SK-N-MC (cell line): ENCODE measurements around the gene RPS6KL1.
A peak's percentile ranks its signal among the peaks of the same experiment; 100 is the strongest.

Source experiments
- DNase-seq: peaks from one replicate; pipeline ENCODE4 v3.0.0-alpha.2; 2011; ENCODE audit warnings: low read depth, low spot score
- H3K27ac ChIP-seq: fragments of 200-600 bp; sonication (generic); 2 replicates; pipeline ENCODE4 v1.5.1; 2016; ENCODE audit warnings: mixed run types
- H3K36me3 ChIP-seq: fragments of 200-600 bp; sonication (generic); 2 replicates; pipeline ENCODE4 v1.6.1; 2017; ENCODE audit warnings: antibody characterized with exemption, low read length, mixed read lengths; ENCODE audit not compliant: insufficient read depth
- H3K4me3 ChIP-seq: fragments of 200-600 bp; sonication (generic); 2 replicates; pipeline ENCODE4 v1.5.1; 2016
- H3K9ac ChIP-seq: fragments of 200-600 bp; sonication (generic); 2 replicates; pipeline ENCODE4 v1.8.0; 2017; ENCODE audit warnings: mixed run types, mixed read lengths; ENCODE audit not compliant: insufficient read length
- H3K9me3 ChIP-seq: fragments of 200-600 bp; sonication (generic); 2 replicates; pipeline ENCODE4 v1.6.1; 2017; ENCODE audit warnings: low read depth, mild to moderate bottlenecking, antibody characterized with exemption, low read length, moderate library complexity, mixed read lengths
- EZH2 ChIP-seq: fragments of 200-600 bp; sonication (generic); IDR thresholded peaks from one replicate; pipeline ENCODE4 v1.6.1; 2017; ENCODE audit warnings: antibody characterized with exemption
- FOXP2 ChIP-seq: optimal IDR thresholded peaks from 2 replicates; pipeline ENCODE3; 2011; ENCODE audit warnings: mild to moderate bottlenecking, moderate library complexity; ENCODE audit not compliant: insufficient read depth; ENCODE audit errors: extremely low read length, control extremely low read depth
- POLR2AphosphoS5 ChIP-seq: IDR thresholded peaks from 2 replicates; pipeline ENCODE4 v1.6.1; 2012; ENCODE audit warnings: mild to moderate bottlenecking, low read depth, low read length, borderline replicate concordance

Gene RPS6KL1

DNA sequence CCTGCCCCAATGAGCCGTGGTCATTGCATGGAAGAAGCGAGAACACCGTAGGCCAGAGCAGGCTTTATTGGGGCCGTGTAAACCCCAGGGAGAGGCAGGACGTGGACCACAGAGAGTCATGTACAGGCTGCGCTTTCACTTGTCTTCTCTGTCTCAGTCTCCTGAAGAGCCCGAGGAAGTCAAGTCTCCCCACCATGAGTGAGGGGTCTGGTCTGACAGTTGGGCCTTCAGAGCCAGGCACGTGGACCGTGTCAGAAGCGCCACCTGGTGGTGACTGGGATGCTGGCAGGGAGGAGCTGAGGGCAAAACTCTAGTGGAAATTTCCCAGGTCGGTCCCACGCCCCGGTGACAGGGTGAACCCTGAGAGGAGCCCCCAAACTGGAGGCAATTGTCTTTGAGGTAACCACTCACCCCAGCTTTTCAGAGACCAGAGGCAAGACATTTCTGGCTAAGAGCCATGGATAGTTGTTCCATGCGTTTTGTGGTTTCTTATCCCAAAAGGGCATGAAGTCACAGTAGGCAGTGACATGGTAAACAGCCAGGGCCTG, 17.4 kb downstream of the RPS6KL1 start:
- no peak overlapping the region for H3K4me3 ChIP-seq
- H3K36me3 ChIP-seq = peaks cover 35% of the 10 kb centered on the region
- no peaks in the 10 kb centered on the region for H3K9me3 ChIP-seq
- DNase-seq = no peak
- TF ChIP-seq EZH2 (no peak), FOXP2 (no peak), POLR2AphosphoS5 (peak; percentile 45; the same call in 1 of the 2 replicates)
- no peak overlapping the region for H3K27ac ChIP-seq
- no peak overlapping the region for H3K9ac ChIP-seq

DNA sequence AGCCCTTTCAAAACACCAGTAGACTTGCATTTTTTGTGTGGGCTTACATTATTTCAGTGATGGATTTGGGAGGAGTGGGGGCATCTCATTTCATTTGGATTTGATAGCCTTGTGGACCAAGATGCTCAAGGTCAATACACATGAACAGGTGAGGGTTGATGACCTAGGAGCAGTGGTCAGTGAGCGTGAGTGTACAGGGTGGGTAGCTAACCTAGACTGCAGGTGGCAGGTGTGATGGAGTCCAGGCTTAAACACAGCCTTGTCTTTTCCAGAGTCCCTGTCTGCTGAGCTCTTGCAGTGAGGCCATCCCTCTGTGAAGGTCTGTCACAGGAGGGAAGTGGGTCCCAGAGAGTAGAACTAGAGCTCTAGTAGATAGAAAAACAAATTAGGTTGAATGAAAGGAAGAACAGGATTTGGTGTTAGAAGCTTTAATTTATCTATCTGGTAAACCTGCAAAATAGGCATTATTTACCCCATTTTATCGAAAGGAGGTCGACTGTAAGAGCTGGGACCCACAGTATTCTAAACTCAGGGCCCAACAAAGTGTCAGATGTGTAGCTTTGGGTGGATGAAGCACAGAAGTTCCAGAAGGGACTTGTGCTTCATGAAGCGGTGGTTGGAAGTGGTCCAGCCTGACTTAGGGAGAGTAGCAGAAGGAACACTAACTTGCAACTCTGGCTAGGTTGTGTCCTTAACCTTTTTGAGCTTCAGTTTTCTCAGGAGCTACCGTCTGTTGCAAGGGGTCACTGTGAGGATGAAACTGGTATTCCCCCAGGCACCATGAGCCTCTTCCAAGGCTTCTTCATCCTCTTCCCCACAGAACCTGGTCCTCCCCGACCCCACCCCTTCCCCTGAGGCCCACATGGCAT, 18.2 kb downstream of the RPS6KL1 start:
- Histone ChIP-seq H3K27ac (peak overlapping the region; percentile 17; the same call in 1 of the 2 replicates), H3K36me3 (peaks cover 43% of the 10 kb centered on the region), H3K4me3 (no peak overlapping the region), H3K9me3 (no peaks in the 10 kb centered on the region), H3K9ac (no peak overlapping the region)
- no peak for DNase-seq
- TF ChIP-seq EZH2 = no peak
- TF ChIP-seq POLR2AphosphoS5 = no peak
- TF ChIP-seq FOXP2 = no peak

DNA sequence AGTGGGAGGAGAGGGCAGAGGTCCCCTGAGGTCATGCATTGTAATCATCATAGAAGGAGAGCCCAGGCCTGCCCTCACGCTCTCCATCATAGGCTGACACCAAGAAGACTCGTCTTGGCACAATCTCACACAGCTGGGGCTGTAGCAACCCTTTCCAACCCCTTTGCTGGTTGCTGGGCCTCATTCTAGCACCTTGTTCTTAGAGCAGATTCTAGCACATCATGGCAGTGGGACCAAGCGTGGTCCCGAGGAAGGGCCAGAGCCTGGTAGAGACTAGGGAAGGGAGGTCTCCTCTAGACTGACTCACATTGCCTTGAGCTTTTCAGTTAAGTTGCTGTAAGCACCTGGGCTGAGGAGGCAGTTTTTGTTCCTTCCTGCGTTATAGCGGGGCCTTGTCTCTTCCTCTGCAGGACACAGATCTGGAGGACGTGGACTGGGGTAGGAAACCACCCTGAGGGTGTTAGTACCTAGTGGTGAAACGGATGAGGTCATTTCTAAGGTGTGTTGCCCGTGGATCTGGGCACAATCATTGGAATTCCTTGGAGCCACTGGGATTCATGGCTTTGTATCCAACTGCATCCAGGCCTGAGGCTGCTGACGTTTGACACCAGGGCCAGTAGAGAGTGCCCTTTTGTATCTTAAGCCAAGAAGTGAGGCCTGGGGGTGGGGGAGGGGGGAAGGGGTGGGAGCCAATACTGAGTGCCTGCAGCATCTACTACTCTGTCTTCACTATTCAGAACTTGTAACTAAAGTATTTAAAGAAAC, 19.9 kb downstream of the RPS6KL1 start:
- H3K9me3 ChIP-seq = no peaks in the 10 kb centered on the region
- no peak for TF ChIP-seq EZH2
- H3K27ac ChIP-seq = no peak overlapping the region
- no peak overlapping the region for H3K4me3 ChIP-seq
- no peak for DNase-seq
- H3K9ac ChIP-seq = no peak overlapping the region
- H3K36me3 ChIP-seq = peaks cover 61% of the 10 kb centered on the region

DNA sequence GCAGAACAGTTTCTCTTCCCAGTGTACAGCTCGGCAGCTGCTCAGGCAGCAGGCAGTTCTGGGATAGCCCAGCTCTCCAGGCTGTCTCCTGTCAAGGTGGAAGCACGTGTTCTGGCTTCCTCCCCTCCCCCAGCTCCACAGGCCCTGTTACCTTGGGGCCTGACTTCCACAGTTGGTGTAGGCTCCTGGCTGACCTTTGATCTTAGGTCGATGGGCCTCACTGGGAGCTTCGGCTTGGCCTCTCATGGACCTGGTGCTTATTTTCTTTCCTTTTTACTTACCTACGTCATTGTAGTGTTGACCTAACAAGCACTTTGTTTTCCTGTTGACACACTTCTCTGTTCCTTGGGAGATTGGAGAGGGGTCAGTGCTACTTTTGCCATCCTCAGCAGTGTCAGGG, 24.4 kb downstream of the RPS6KL1 start:
- H3K36me3 ChIP-seq = peaks cover 94% of the 10 kb centered on the region
- TF ChIP-seq FOXP2 = no peak
- no peak for DNase-seq
- no peak overlapping the region for H3K4me3 ChIP-seq
- H3K9me3 ChIP-seq = no peaks in the 10 kb centered on the region
- no peak overlapping the region for H3K9ac ChIP-seq
- no peak overlapping the region for H3K27ac ChIP-seq

DNA sequence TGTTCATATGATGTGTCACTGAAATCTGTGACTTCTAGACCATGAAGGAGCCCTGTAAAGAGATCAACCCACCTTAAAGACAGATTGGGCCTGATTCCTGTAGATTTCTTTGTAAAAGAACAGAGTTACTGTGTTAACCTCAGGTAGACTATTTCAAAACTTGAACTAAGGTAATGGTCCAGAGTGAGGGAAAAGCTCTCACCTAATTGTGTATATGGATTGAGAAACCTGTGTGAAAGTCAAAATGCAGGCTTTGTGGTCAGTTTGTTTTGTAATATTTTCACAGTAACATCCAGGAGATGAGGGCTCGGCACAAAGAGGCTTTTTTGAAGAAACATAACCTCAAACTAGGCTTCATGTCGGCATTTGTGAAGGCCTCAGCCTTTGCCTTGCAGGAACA, 25.0 kb downstream of the RPS6KL1 start:
- H3K27ac ChIP-seq = no peak overlapping the region

DNA sequence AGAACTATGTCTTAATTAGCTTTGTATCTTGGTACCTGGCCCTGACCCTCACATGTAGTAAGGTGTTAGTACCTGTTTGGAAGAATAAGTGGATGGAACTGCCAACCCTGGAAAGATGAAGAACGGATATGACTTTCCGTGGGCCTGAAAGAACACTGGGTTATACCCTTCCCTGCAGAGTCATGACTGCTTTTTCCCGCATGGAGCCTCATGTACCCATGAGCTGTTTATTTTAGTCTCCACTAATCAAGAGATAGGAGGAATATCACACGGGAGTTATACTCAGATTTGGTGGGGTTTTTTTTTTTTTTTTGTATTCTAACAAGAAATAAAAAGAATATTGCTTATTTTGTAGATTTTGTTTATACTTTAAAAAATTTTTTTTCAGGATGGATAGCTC, 25.4 kb downstream of the RPS6KL1 start:
- Histone ChIP-seq H3K36me3 (peaks cover 97% of the 10 kb centered on the region), H3K27ac (no peak overlapping the region)

More for the DNA sequence above, 25.0 kb downstream of the RPS6KL1 start:
- TF ChIP-seq FOXP2 (no peak), EZH2 (no peak), POLR2AphosphoS5 (no peak)
- Histone ChIP-seq H3K9me3 (no peaks in the 10 kb centered on the region), H3K9ac (no peak overlapping the region), H3K36me3 (peaks cover 97% of the 10 kb centered on the region), H3K4me3 (no peak overlapping the region)
- DNase-seq = no peak

DNA sequence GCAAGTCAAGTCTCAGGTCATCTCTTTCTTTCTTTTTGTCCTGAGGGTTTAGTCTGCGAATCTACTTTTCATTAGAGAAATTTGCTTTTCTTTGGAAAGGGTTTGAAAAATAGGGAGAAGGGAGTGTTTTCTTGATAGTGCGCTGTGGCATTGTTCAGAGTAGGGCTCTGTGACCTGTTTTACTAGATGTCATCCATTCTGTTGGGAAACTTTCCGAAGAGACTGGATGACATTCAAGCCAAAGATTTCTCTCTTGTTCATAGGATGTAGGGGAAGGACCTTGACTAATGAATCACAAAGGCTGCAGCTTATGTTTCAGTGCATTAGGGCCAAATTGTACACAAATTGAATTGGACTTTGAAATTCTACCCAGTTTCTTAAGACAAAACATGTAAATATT, 26.7 kb downstream of the RPS6KL1 start:
- no peaks in the 10 kb centered on the region for H3K9me3 ChIP-seq
- H3K36me3 ChIP-seq = peaks cover 97% of the 10 kb centered on the region
- H3K9ac ChIP-seq = no peak overlapping the region
- no peak for DNase-seq
- H3K27ac ChIP-seq = no peak overlapping the region
- TF ChIP-seq POLR2AphosphoS5 = no peak
- no peak for TF ChIP-seq EZH2
- no peak for TF ChIP-seq FOXP2
- H3K4me3 ChIP-seq = no peak overlapping the region

More for the DNA sequence above, 25.4 kb downstream of the RPS6KL1 start:
- H3K9ac ChIP-seq = no peak overlapping the region
- H3K4me3 ChIP-seq = no peak overlapping the region
- no peaks in the 10 kb centered on the region for H3K9me3 ChIP-seq
- no peak for DNase-seq
- TF ChIP-seq EZH2 (no peak), POLR2AphosphoS5 (no peak), FOXP2 (no peak)

DNA sequence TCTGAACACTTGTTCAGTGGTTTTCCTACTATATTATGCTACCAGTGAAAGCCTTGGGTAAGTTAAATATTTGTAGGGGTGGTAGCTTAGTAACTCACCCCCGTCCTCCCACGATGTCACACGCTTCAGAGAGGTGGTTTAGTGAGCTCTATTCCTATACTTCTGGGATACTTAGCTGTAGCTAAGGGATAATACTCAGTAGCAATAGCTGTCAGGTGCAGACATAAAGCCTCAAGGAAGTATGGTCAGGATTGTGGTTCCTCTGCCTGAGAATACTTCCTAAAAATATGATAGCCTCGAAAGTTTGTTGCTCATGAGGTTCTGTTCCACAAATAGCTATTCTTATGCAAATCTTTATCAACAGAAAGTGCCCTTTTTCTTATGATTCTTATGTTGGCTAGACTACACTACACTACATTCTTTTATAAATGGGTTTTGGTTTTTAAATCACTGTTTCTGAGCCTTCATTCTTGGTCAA, 29.4 kb downstream of the RPS6KL1 start:
- no peak for DNase-seq
- H3K9me3 ChIP-seq = no peaks in the 10 kb centered on the region
- TF ChIP-seq POLR2AphosphoS5 = no peak
- TF ChIP-seq FOXP2 = no peak
- TF ChIP-seq EZH2 = no peak
- no peak overlapping the region for H3K27ac ChIP-seq
- no peak overlapping the region for H3K4me3 ChIP-seq
- no peak overlapping the region for H3K9ac ChIP-seq
- peaks cover 95% of the 10 kb centered on the region for H3K36me3 ChIP-seq
